Bronchial epithelial cell (primary cell): ENCODE measurements around the gene HEBP1. TPM values are rescaled to one million over a fixed set of nuclear protein-coding genes. Genes with fewer than 3 reads are reported as not detected.

ENCODE experiments used
- DNase-seq: peaks from one replicate; pipeline ENCODE4 v3.0.0-alpha.2; 2010; ENCODE audit warnings: low read depth
- FAIRE-seq: peaks from 2 replicates; lab custom pipeline; 2011; peaks lifted over from hg19 to GRCh38; lab: Jason Lieb, UNC
- H3K27me3 ChIP-seq: 2 replicates; pipeline ENCODE4 v1.5.1; 2011; ENCODE audit warnings: low read length; ENCODE audit not compliant: control insufficient read depth, insufficient read depth
- H3K36me3 ChIP-seq: 2 replicates; pipeline ENCODE4 v1.5.1; 2011; ENCODE audit warnings: low read length; ENCODE audit not compliant: control insufficient read depth, insufficient read depth
- H3K4me3 ChIP-seq: 2 replicates; pipeline ENCODE4 v1.5.1; 2011; ENCODE audit warnings: mild to moderate bottlenecking, low read depth, low read length, control low read depth
- CTCF ChIP-seq: IDR thresholded peaks from 2 replicates; pipeline ENCODE4 v1.5.1; 2011; ENCODE audit warnings: mild to moderate bottlenecking, moderate library complexity, low read length, control low read depth, inconsistent platforms; ENCODE audit not compliant: insufficient read depth, severe bottlenecking
- total RNA-seq: library from RNA; depleted of rRNA; stranded (reverse); fragments of >200 nt; gene quantifications from 2 replicates; pipeline ENCODE4 v1.2.1, GENCODE V29; 2014

The HEBP1 gene
- total RNA-seq, 1 donor from 2014 or later, result 4.2 TPM

GRCh38 chr12:12938541-12938940, 61.5 kb downstream of the HEBP1 start:
- Histone ChIP-seq H3K36me3 (peaks cover 3% of the 10 kb centered on the region), H3K27me3 (no peaks in the 10 kb centered on the region), H3K4me3 (no peak overlapping the region)
- FAIRE-seq, result no peak
- TF ChIP-seq CTCF, result no peak
- no peak for DNase-seq

GRCh38 chr12:12936983-12937491, 63.0 kb downstream of the HEBP1 start:
- DNase-seq, result no peak
- no peaks in the 10 kb centered on the region for H3K27me3 ChIP-seq
- TF ChIP-seq CTCF, result no peak
- no peak for FAIRE-seq
- H3K4me3 ChIP-seq, result no peak overlapping the region
- peaks cover 3% of the 10 kb centered on the region for H3K36me3 ChIP-seq

- H3K4me3 ChIP-seq, result no peak overlapping the region
- FAIRE-seq (no peak), DNase-seq (no peak)
- H3K27me3 ChIP-seq, result no peaks in the 10 kb centered on the region
- no peak for TF ChIP-seq CTCF
- peaks cover 7% of the 10 kb centered on the region for H3K36me3 ChIP-seq
Observed at GRCh38 chr12:12934556-12934955, 65.5 kb downstream of the HEBP1 start.

- H3K27me3 ChIP-seq, result no peaks in the 10 kb centered on the region
- H3K36me3 ChIP-seq, result peaks cover 7% of the 10 kb centered on the region
- TF ChIP-seq CTCF, result no peak
- no peak overlapping the region for H3K4me3 ChIP-seq
- no peak for DNase-seq
- no peak for FAIRE-seq
Observed at GRCh38 chr12:12933742-12934141, 66.3 kb downstream of the HEBP1 start.

GRCh38 chr12:12930633-12931219, 69.3 kb downstream of the HEBP1 start:
- Histone ChIP-seq H3K36me3 (peaks cover 4% of the 10 kb centered on the region), H3K4me3 (no peak overlapping the region), H3K27me3 (no peaks in the 10 kb centered on the region)
- DNase-seq (no peak), FAIRE-seq (no peak)
- TF ChIP-seq CTCF, result no peak

- no peaks in the 10 kb centered on the region for H3K27me3 ChIP-seq
- H3K36me3 ChIP-seq, result peaks cover 4% of the 10 kb centered on the region
- no peak overlapping the region for H3K4me3 ChIP-seq
- FAIRE-seq (no peak), DNase-seq (no peak)
- TF ChIP-seq CTCF, result no peak
Observed at GRCh38 chr12:12929696-12930095, 70.4 kb downstream of the HEBP1 start.
